PC-3 (cell line): ENCODE measurements around the gene GIPC1. TPM values are rescaled to one million over a fixed set of nuclear protein-coding genes. Genes with fewer than 3 reads are reported as not detected.

ENCODE experiments used
- ATAC-seq: fragments of 200-7000 bp; cut with Tn5 transposase; 2 replicates; pipeline ENCODE4 v1.9.1; 2020; ENCODE audit warnings: mild to moderate bottlenecking, moderate library complexity
- BruUV-seq: library from RNA; stranded (reverse); fragments of 400-500 nt; replicated peaks from 2 replicates; lab custom pipeline; 2021; lab: Mats Ljungman, UMichigan
- CTCF ChIA-PET: fragments of 300-600 bp; sonication (Branson Sonifier 250); formaldehyde crosslinking; loops from one replicate; lab custom pipeline; 2022; ENCODE audit warnings: antibody characterized with exemption; lab: Charles Lee
- POLR2A ChIA-PET: fragments of 300-600 bp; sonication (Branson Sonifier 250); formaldehyde crosslinking; loops from one replicate; lab custom pipeline; 2022; ENCODE audit warnings: antibody characterized with exemption; ENCODE audit not compliant: unreplicated experiment; lab: Charles Lee
- DNase-seq: peaks from one replicate; pipeline ENCODE4 v3.0.0-alpha.2; 2015
- H2AFZ ChIP-seq: fragments of 300-600 bp; sonication (generic); 2 replicates; pipeline ENCODE4 v1.6.0; 2016; ENCODE audit warnings: antibody characterized with exemption, low read length
- H3F3A ChIP-seq: fragments of 300-600 bp; sonication (generic); one replicate; pipeline ENCODE4 v1.6.0; 2017; ENCODE audit warnings: antibody characterized with exemption, low read length, control low read depth, mild to moderate bottlenecking; ENCODE audit not compliant: unreplicated experiment
- H3K27ac ChIP-seq: fragments of 300-600 bp; sonication (generic); 2 replicates; pipeline ENCODE4 v1.5.1; 2016; ENCODE audit warnings: mild to moderate bottlenecking, low read length
- H3K27me3 ChIP-seq: fragments of 300-600 bp; sonication (generic); 2 replicates; pipeline ENCODE4 v1.6.1; 2016; ENCODE audit warnings: low read length, mixed read lengths
- H3K36me3 ChIP-seq: fragments of 300-600 bp; sonication (generic); 2 replicates; pipeline ENCODE4 v1.6.1; 2016; ENCODE audit warnings: low read depth, mixed run types, low read length, mixed read lengths
- H3K4me1 ChIP-seq: fragments of 300-600 bp; sonication (generic); 2 replicates; pipeline ENCODE4 v1.5.1; 2016; ENCODE audit warnings: low read length; ENCODE audit not compliant: insufficient read depth
- H3K4me2 ChIP-seq: fragments of 300-600 bp; sonication (generic); 2 replicates; pipeline ENCODE4 v1.6.0; 2016; ENCODE audit warnings: low read length
- H3K4me3 ChIP-seq: fragments of 300-600 bp; sonication (generic); 2 replicates; pipeline ENCODE4 v1.5.1; 2016; ENCODE audit warnings: mild to moderate bottlenecking, low read length, mixed read lengths
- H3K79me2 ChIP-seq: fragments of 300-600 bp; sonication (generic); 2 replicates; pipeline ENCODE4 v1.6.1; 2017; ENCODE audit warnings: low read length, mixed read lengths
- H3K9ac ChIP-seq: fragments of 300-600 bp; sonication (generic); 2 replicates; pipeline ENCODE4 v1.6.0; 2016; ENCODE audit warnings: mild to moderate bottlenecking, low read length
- H3K9me2 ChIP-seq: fragments of 300-600 bp; sonication (generic); replicated peaks from 2 replicates; pipeline ENCODE4 v1.6.1; 2016; ENCODE audit warnings: mixed run types, low read length, mixed read lengths
- H3K9me3 ChIP-seq: fragments of 300-600 bp; sonication (generic); 2 replicates; pipeline ENCODE4 v1.6.1; 2016; ENCODE audit warnings: low read length, mixed read lengths
- H4K20me1 ChIP-seq: fragments of 300-600 bp; sonication (generic); 2 replicates; pipeline ENCODE4 v1.6.1; 2016; ENCODE audit warnings: low read length, mixed read lengths
- CTCF ChIP-seq: fragments of 300-600 bp; sonication (generic); conservative IDR thresholded peaks from 2 replicates; pipeline ENCODE4 v1.5.1; 2017; ENCODE audit warnings: antibody characterized with exemption, low read depth, mild to moderate bottlenecking, low read length
- EZH2 ChIP-seq: fragments of 300-600 bp; sonication (generic); IDR thresholded peaks from one replicate; pipeline ENCODE4 v1.6.1; 2017; ENCODE audit warnings: antibody characterized with exemption, mild to moderate bottlenecking, low read length; ENCODE audit not compliant: unreplicated experiment
- EZH2phosphoT487 ChIP-seq: fragments of 300-600 bp; sonication (generic); IDR thresholded peaks from 2 replicates; pipeline ENCODE4 v1.6.1; 2018; ENCODE audit warnings: mild to moderate bottlenecking, antibody characterized with exemption, low read length, borderline replicate concordance
- intact Hi-C: fragments of 100-400 bp; cut with micrococcal nuclease; formaldehyde crosslinking; loops from 2 replicates; pipeline ENCODE4 v1.9.0; 2023
- total RNA-seq: library from RNA; depleted of rRNA; stranded (reverse); fragments of >200 nt; gene quantifications from 2 replicates; pipeline ENCODE4 v1.2.3, GENCODE V29; 2014

GIPC1 gene
- total RNA-seq, 1 experiment from 2014 or later: 538 TPM

DNA sequence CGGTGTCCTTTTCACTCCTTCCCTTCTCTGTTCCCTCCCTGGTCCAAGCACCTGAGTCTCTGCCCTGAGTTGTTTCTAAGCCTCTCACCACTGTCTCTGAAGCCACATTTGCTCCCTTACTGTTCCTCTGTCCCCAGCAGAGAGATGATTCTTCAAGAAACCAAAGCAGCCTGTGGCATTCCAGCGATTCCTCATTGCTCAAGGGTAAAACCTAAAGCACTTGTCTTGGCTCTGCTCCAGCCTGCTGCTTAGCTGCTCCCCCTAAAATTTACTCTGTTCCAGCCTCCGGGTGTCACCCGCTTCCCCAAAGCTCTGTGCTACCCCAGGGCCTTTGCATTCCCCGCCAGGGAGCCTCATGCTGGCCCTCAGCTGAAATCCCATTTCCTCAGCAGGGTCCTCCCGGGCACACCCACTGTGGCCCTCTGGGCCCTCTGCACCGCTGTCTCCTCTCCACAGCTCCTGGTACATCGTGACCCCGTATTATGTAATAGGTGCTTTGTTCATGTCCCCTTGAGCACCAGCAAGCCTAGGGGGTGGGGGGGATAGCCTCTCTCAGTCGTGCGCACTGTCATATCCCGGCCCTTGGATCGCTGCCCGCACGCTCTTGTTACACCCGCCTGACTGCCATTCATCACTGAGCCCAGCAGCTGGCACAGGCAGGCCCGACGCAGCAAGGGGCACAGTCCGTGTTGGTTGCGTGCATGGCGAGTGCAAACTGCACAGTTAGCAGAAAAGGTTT is 49.2 kb upstream of the GIPC1 start:
- Histone ChIP-seq H4K20me1 (no peaks in the 10 kb centered on the region), H3F3A (no peaks in the 10 kb centered on the region), H3K9ac (no peak overlapping the region), H2AFZ (no peak overlapping the region), H3K27me3 (no peaks in the 10 kb centered on the region), H3K9me3 (no peaks in the 10 kb centered on the region), H3K9me2 (no peaks in the 10 kb centered on the region), H3K36me3 (no peaks in the 10 kb centered on the region; the same call in 1 of the 2 replicates), H3K79me2 (peaks cover 67% of the 10 kb centered on the region), H3K4me1 (peaks cover 3% of the 10 kb centered on the region), H3K4me3 (no peak overlapping the region), H3K27ac (no peak overlapping the region), H3K4me2 (no peak overlapping the region)
- no peak for DNase-seq
- ChIA-PET POLR2A (no interaction called here), CTCF (no interaction called here)
- no TSS peak for BruUV-seq
- ATAC-seq: no peak
- intact Hi-C loops: no loop called here
- TF ChIP-seq EZH2 (no peak), CTCF (no peak), EZH2phosphoT487 (no peak)

DNA sequence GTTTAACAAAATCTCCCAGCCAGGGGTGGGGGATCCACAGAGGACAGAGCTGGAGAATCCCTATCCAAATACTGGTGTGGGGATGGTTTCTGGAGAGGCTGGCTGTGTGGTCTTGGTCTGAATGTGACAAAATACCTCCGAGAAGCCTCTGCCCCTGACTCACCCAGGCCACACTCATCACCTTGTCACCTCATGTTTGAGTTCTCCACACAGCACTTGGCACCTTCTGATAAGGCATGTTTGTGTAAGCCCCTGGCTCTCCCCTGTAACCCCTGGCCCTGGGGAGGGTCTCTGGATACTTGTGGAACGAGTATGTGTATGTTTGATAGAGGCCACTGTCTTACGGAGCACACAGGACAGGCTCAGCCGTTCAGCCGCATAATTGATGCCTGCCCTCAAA is 48.1 kb upstream of the GIPC1 start:
- Histone ChIP-seq H3K4me3 (no peak overlapping the region), H3K27ac (no peak overlapping the region), H3K36me3 (peaks cover 4% of the 10 kb centered on the region; the same call in 1 of the 2 replicates), H3F3A (no peaks in the 10 kb centered on the region), H2AFZ (no peak overlapping the region), H3K4me1 (no peaks in the 10 kb centered on the region), H3K9ac (no peak overlapping the region), H4K20me1 (no peaks in the 10 kb centered on the region), H3K9me2 (no peaks in the 10 kb centered on the region), H3K9me3 (no peaks in the 10 kb centered on the region), H3K4me2 (no peak overlapping the region), H3K79me2 (peaks cover 70% of the 10 kb centered on the region), H3K27me3 (no peaks in the 10 kb centered on the region)
- peak; percentile 30 for DNase-seq
- BruUV-seq: no TSS peak
- POLR2A ChIA-PET: interaction anchor here (0.7 kb wide), 1 partner anchor 13 kb away, joined by 3 read pairs; no protein-coding TSS in a partner anchor
- ATAC-seq: 0 out of 2 replicates have a peak, but pooled peaks have one; percentile 29
- TF ChIP-seq CTCF: no peak
- TF ChIP-seq EZH2phosphoT487: no peak
- no peak for TF ChIP-seq EZH2
- intact Hi-C loops: no loop called here
- CTCF ChIA-PET: no interaction called here
